Neuron (in vitro differentiated cells): ENCODE data around the gene GHRHR.

ENCODE experiments used
- H2AFZ ChIP-seq: one replicate; pipeline ENCODE4 v1.6.1; 2013; ENCODE audit warnings: low read depth, mild to moderate bottlenecking, inconsistent platforms, low read length, moderate library complexity
- H3K27me3 ChIP-seq: one replicate; pipeline ENCODE4 v1.6.1; 2013; ENCODE audit warnings: low read length; ENCODE audit not compliant: insufficient read depth
- H3K36me3 ChIP-seq: one replicate; pipeline ENCODE4 v1.6.1; 2013; ENCODE audit warnings: low read length; ENCODE audit not compliant: insufficient read depth
- H3K4me1 ChIP-seq: one replicate; pipeline ENCODE4 v1.6.1; 2013; ENCODE audit warnings: low read length; ENCODE audit not compliant: insufficient read depth
- H3K4me3 ChIP-seq: 2 replicates; pipeline ENCODE4 v1.5.1; 2013; ENCODE audit warnings: mild to moderate bottlenecking, low read length, moderate library complexity
- H3K9me3 ChIP-seq: one replicate; pipeline ENCODE4 v1.6.1; 2013; ENCODE audit warnings: low read length

GHRHR gene

DNA sequence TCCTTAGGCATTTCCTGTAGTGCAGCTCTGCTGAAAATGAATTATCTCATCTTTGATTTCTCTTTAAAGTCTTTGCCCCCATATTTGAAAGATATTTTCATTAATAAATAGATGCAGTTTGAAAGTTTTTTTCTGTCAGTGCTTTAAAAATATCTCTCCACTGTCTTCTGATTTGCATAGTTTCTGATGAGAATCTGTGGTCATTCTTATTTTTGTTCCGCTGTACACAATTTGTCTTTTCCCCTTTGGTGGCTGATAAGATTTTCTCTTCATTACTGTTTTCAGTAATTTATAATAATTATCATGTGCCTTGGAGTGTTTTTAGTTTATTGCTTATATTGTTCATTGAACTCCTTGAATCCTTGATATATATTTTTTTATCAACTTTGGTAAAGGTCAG is 7.0 kb upstream of the GHRHR start:
- Histone ChIP-seq H3K4me3 (no peak overlapping the region), H3K27me3 (no peaks in the 10 kb centered on the region), H3K36me3 (no peaks in the 10 kb centered on the region), H2AFZ (no peak overlapping the region), H3K9me3 (no peaks in the 10 kb centered on the region), H3K4me1 (no peaks in the 10 kb centered on the region)

DNA sequence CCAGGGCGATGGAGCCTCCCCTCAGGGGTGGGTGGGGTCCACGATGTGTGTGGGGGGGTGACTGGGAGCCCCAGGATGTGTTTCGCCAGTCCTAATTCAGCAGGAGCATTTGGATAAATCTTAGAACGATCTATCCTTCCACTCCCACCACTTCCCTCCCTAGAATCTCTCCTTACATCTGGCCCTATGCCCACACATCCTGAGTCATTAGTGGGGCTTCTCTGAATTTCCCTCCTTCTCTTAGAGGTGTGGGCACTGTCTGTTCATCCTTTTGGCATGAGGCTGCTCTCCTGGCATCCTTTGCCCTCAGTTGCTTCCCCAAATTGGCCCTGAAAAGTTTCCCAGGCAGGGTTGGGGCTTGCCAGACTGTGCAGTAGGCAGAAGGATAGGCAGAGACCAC is 1.6 kb downstream of the GHRHR start:
- Histone ChIP-seq H3K4me3 (no peak overlapping the region), H3K9me3 (no peaks in the 10 kb centered on the region), H2AFZ (no peak overlapping the region), H3K27me3 (no peaks in the 10 kb centered on the region), H3K36me3 (no peaks in the 10 kb centered on the region), H3K4me1 (no peaks in the 10 kb centered on the region)

DNA sequence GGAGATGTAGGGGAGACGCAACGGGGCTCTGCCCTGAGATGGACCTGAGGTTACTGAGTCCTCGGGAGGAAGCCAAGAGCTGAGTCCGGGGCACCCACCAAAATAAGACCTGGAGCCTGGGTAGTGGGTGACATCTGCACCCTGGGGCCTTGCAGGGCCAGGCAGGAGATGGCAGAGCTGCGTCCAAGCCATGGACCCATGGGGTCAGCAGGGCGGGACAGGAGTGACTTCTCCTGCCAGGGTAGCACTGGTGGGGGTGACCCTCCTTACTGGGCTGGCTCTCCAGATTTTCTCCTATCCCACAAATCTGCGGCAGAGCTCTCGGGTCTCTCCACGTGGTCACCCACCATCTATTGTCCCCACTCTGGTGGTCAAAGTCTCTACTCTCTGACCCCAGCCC is 2.1 kb downstream of the GHRHR start:
- H3K9me3 ChIP-seq = no peaks in the 10 kb centered on the region
- H3K4me3 ChIP-seq = no peak overlapping the region
- H3K27me3 ChIP-seq = no peaks in the 10 kb centered on the region
- H3K36me3 ChIP-seq = no peaks in the 10 kb centered on the region
- no peaks in the 10 kb centered on the region for H3K4me1 ChIP-seq
- no peak overlapping the region for H2AFZ ChIP-seq

DNA sequence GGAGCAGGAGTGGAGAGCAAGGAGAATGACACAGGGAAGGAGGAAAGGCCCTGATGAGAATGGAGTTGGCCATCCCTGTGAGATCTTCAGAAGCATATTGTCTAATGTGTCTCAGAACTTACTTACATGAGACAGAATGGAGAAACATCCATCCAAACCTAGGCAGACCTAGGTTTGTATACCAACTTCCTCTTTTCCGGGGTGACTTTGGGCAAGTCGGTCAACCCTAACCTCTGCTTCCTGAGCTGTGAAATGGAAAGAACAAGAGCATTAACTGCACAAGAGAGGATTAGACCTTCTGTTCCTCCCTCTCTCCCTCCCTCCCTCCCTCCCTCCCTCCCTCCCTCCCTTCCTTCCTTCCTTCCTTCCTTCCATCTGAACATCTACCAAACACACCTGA is 4.5 kb downstream of the GHRHR start:
- no peaks in the 10 kb centered on the region for H3K27me3 ChIP-seq
- no peaks in the 10 kb centered on the region for H3K4me1 ChIP-seq
- H3K9me3 ChIP-seq = no peaks in the 10 kb centered on the region
- H3K4me3 ChIP-seq = no peak overlapping the region
- no peak overlapping the region for H2AFZ ChIP-seq
- H3K36me3 ChIP-seq = no peaks in the 10 kb centered on the region

DNA sequence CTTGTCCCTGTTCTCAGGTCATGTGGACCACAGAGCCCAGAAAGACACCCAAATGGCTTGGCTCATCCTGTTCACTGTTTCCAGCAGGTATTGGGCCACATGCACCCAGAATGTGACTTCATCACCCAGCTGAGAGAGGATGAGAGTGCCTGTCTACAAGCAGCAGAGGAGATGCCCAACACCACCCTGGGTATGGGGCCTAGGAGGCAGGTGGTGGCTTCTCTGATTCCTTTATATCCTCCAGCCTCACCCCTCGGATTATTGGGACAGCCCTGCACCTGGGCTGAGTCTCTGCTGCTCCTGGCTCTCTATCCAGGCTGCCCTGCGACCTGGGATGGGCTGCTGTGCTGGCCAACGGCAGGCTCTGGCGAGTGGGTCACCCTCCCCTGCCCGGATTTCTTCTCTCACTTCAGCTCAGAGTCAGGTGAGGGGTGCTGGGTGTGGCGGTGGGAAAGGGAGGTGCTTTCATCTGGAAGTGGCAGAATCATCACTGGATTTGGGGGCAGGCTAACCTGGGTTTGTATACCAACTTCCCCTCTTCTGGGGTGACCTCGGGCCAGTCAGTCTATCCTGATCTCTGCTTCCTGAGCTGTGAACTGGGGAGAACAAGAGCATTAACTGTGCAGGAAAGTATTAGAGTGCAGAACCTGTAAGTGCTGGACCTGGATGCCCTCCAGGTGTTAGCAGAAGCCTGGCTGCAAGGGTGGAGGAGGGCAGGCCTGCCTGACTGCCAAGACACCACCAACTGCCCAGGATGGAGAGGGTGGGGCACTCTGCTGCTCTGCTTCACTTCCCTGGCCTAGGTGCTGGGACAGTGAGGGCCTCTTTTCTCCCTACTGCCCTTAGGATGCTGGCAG is 5.2 kb downstream of the GHRHR start:
- Histone ChIP-seq H3K4me3 (no peak overlapping the region), H3K4me1 (no peaks in the 10 kb centered on the region), H3K27me3 (no peaks in the 10 kb centered on the region), H3K36me3 (no peaks in the 10 kb centered on the region), H2AFZ (no peak overlapping the region), H3K9me3 (no peaks in the 10 kb centered on the region)

DNA sequence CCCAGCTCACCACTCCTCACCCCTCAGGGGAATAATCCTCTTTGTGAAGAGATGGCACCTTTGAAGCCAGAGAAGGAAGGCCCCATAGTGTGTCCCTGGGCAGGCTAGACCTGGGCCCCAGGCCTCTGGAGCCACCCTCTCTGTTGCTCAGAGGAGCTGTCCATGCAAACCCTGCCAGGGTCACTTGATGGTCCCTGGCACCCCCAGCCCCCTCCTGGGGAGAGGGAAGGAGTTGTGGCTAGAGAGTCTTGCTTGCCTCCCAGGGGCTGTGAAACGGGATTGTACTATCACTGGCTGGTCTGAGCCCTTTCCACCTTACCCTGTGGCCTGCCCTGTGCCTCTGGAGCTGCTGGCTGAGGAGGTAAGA is 5.8 kb downstream of the GHRHR start:
- H3K4me1 ChIP-seq = no peaks in the 10 kb centered on the region
- no peak overlapping the region for H2AFZ ChIP-seq
- no peaks in the 10 kb centered on the region for H3K27me3 ChIP-seq
- no peaks in the 10 kb centered on the region for H3K9me3 ChIP-seq
- H3K4me3 ChIP-seq = no peak overlapping the region
- no peaks in the 10 kb centered on the region for H3K36me3 ChIP-seq

DNA sequence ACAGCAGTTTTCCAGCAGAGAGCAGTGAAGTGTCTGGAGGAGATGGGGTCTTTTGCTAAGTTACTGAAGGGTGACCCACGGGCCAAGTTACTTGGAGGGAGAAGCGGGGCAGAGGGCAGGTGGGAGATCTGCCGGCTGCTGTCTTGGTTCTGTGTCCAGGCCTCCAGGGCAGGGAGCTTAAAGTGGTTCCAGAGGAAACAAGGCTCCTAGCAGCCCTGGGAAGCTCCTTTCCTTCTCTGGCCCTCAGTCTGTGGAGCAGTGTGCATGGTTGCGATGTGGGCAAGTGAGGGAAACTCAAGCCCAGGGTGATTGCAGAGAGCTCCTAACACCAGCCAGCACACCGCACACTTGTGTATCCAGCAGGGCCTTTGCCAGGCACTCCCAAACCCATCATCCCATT is 6.3 kb downstream of the GHRHR start:
- H3K4me1 ChIP-seq = no peaks in the 10 kb centered on the region
- H2AFZ ChIP-seq = no peak overlapping the region
- H3K36me3 ChIP-seq = no peaks in the 10 kb centered on the region
- H3K9me3 ChIP-seq = no peaks in the 10 kb centered on the region
- no peak overlapping the region for H3K4me3 ChIP-seq
- H3K27me3 ChIP-seq = no peaks in the 10 kb centered on the region

DNA sequence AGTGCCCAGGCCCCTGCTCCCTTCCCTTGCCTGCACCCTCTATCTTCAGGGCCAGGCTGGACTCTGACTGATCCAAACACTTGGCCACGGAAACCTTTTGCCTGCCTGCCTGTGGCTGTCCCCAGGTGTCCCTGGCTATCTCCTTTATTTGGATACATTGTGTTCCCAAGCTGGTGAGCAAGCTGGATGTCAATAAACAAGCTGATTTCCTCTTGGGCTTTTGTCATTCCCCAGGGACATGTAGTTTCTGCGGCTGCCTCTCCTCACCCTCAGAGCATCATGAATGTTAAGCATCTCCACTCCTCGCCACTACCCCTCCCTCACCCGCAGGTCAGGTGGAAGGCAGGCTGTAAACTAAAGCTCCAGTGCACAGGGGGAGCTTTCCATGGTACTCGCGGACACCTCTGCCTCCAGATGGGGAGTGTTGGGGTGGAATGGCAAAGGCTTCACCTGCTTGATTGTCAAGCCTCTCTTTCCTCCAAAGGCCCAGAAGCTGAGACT is 6.9 kb downstream of the GHRHR start:
- H2AFZ ChIP-seq = no peak overlapping the region
- no peak overlapping the region for H3K4me3 ChIP-seq
- H3K9me3 ChIP-seq = no peaks in the 10 kb centered on the region
- H3K27me3 ChIP-seq = no peaks in the 10 kb centered on the region
- H3K4me1 ChIP-seq = no peaks in the 10 kb centered on the region
- H3K36me3 ChIP-seq = no peaks in the 10 kb centered on the region

DNA sequence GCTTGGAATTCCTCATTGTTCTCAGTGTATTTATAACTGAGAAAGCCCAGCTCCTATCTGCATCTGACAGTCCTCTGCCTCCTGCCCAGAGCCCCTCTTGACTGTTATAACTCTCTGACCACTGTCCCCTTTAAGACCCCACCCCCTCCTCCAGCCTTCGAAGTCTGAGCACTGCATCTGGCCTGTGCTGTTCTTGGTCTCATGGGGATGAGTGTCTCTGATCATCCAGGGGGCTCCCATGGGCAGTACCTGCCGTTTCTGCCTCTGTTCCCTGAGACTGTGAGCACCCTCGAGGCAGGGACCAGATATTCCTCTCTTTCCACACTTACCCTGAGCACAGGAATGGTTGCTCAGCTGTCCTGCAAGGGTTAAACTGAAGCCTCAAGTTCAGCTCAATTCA is 7.7 kb downstream of the GHRHR start:
- H3K36me3 ChIP-seq = no peaks in the 10 kb centered on the region
- no peaks in the 10 kb centered on the region for H3K27me3 ChIP-seq

DNA sequence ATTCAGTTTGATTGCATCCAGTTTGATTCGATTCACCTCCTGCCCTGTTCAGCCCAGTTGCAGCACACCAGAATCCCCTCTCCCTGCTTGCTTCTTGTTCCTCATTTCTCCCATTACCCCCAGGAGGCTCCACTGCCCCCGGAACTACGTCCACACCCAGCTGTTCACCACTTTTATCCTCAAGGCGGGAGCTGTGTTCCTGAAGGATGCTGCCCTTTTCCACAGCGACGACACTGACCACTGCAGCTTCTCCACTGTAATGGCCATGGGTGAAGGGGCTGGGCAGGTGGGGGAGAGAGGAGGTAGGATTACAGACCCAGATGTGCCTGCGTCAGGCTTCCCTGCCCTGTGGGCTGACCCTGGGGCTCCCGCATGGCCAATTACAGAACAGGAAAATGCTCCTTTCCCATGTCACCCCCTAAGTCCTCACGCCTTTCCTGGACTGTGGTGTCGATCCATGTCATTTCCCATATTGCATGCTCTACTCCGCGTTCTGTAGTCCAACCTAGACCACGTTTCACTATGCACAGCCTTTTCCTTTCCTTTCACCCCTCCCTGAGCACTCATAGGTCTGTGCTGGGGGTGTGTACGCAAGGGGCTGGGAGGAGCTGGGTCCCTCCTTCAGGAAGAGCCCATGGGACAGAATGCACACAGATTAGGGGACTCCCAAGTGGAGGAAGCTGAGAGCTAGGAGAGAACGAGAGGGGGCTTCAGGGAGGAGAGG is 8.2 kb downstream of the GHRHR start:
- H3K4me1 ChIP-seq = no peaks in the 10 kb centered on the region
- H2AFZ ChIP-seq = no peak overlapping the region
- H3K9me3 ChIP-seq = no peaks in the 10 kb centered on the region
- no peak overlapping the region for H3K4me3 ChIP-seq
- no peaks in the 10 kb centered on the region for H3K27me3 ChIP-seq
- H3K36me3 ChIP-seq = no peaks in the 10 kb centered on the region

More for the DNA sequence above, 7.7 kb downstream of the GHRHR start:
- no peak overlapping the region for H3K4me3 ChIP-seq
- no peaks in the 10 kb centered on the region for H3K4me1 ChIP-seq
- no peaks in the 10 kb centered on the region for H3K9me3 ChIP-seq
- no peak overlapping the region for H2AFZ ChIP-seq

DNA sequence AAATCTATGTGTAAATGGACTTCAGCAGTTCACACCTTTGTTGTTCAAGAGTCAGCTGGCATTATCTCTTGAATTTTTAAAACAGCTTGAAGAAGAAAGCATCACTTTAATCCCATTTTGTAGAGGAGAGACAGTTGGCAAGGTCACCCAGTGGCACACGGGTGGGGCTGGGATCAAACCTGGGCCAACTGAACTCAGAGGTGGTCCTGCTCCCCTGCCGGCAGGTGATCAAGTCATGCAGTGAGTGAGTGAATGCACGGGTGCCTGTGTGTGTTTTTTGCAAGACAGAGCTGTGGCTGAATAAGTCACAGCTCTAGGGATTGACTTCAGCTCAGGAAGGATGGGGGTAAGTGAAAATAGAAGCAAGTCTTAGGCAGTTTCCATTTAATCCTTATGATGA is 9.5 kb downstream of the GHRHR start:
- Histone ChIP-seq H3K4me1 (no peaks in the 10 kb centered on the region), H2AFZ (no peak overlapping the region), H3K9me3 (no peaks in the 10 kb centered on the region), H3K27me3 (no peaks in the 10 kb centered on the region), H3K36me3 (no peaks in the 10 kb centered on the region), H3K4me3 (no peak overlapping the region)

DNA sequence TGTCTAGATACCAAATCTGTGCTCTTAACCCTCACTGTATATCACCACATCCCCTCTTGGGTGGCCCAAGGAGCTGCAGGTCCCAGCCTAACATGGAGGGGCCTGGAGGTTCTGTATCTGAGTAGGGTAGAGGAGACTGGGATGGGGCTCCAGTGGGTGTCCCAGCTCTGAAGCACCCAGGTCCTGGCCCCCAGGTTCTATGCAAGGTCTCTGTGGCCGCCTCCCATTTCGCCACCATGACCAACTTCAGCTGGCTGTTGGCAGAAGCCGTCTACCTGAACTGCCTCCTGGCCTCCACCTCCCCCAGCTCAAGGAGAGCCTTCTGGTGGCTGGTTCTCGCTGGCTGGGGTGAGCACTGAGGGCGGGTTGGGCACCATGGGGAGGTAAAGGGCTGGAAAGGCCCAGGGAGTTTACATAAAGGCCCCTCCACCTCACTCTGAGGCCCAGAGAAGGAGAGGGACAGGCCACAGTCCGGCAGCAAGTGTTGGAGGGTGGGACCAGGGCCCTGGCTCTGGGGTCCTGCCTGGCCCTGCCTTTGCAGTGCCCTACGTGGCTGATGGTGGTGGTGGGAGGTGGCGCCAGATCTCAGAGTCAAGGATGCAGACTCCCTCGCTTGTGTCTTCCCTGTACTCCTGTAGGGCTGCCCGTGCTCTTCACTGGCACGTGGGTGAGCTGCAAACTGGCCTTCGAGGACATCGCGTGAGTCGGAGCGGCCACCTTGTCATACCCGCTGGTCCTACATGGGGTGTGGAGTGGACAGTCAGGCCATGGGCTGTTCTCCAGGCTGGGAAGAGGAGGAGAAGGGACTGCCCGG is 10.2 kb downstream of the GHRHR start:
- Histone ChIP-seq H3K36me3 (no peaks in the 10 kb centered on the region), H3K4me3 (no peak overlapping the region), H2AFZ (no peak overlapping the region), H3K9me3 (no peaks in the 10 kb centered on the region), H3K27me3 (no peaks in the 10 kb centered on the region), H3K4me1 (no peaks in the 10 kb centered on the region)
